Activated CD8-positive, alpha-beta memory T cell treated with anti-CD3 and anti-CD28 coated beads, Interleukin-2, amount 50 U/mL, for 1 hour (primary cell): ENCODE measurements around the gene SIRT3.

ENCODE experiments used
- DNase-seq: peaks from one replicate; pipeline ENCODE4 v3.0.0-alpha.2; 2020; ENCODE audit errors: extremely low read depth

SIRT3 gene

DNA sequence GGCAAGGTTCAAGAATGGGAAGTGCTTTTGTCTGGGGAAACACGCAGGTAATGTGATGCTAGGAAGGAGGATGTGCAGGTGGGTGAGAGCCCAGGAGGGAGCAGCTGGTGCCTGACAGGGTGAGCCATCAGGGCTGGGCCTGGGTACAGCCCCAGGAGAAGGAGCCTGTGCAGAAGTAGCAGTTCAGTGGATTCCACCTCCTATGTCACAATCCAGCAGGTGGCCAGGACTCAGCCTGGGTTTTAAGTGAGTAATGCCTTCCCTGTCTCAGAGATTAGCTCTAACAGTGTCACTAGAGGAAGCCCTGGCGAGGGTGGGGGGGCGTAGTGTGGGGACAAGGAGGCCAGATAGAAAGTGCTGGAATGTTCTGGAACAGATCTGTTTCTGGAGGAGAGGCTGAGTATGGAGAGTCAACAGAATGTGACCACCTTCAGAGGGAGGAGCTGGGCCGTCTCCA is 20.5 kb downstream of the SIRT3 start:
- DNase-seq = no peak

DNA sequence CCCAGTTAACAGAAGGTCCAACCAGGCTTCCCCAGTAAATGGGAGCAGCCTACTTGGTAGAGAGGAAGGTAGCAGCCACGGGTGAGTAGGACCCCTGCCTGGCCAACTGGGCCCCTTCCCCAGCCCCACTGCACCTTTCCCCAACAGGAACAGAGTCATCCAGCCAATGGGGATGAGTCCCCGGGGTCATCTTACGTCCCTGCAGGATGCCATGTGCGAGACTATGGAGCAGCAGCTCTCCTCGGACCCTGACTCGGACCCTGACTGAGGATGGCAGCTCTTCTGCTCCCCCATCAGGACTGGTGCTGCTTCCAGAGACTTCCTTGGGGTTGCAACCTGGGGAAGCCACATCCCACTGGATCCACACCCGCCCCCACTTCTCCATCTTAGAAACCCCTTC is 22.1 kb downstream of the SIRT3 start:
- no peak for DNase-seq

DNA sequence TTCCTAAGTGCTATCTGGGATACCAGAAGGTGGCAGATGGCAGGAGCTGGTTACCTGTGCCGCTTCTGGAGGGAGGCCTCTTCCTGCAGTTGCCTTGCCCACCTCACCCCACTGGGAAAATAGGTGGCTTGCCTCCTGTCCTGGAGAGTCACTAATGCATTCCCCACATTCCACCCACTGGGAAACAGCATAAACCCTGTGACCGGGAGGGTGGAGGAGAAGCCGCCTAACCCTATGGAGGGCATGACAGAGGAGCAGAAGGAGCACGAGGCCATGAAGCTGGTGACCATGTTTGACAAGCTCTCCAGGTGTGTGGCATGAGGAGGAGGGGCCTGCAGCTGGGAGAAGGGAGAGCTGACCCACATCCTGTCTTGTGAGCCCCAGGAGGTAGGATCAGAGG is 23.0 kb downstream of the SIRT3 start:
- DNase-seq = no peak

DNA sequence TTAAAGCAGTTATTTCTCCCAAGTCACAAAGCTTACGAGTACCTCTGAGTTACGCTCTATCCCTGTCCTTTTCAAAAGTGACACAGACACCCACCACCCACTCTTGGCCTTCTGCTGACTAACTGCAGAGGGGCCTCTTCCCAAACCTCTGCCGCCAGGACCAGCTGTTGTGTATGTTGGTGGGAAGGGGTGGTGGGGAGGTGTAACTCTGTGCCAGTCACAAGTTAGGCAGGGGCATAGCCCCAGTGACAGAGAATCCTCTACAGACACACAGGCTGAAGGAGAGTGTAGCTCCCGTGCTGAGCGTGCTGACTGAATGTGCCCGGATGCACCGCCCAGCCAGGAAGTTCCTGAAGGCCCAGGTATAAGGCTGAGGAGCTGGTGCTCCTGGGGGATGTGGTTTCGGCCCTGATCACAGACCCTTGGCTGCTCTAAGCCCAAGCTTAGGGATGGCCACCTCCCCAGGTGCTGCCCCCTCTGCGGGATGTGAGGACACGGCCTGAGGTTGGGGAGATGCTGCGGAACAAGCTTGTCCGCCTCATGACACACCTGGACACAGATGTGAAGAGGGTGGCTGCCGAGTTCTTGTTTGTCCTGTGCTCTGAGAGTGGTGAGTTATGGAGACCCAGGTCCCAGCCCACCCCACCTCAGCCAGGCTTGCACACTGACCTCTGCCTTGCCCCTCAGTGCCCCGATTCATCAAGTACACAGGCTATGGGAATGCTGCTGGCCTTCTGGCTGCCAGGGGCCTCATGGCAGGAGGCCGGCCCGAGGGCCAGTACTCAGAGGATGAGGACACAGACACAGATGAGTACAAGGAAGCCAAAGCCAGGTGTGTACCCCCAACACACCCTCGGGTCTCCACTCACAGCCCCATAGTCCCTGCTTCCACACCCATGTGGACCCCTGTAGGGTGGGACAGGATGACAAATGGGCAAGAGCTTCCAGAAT is 23.7 kb downstream of the SIRT3 start:
- DNase-seq = no peak

DNA sequence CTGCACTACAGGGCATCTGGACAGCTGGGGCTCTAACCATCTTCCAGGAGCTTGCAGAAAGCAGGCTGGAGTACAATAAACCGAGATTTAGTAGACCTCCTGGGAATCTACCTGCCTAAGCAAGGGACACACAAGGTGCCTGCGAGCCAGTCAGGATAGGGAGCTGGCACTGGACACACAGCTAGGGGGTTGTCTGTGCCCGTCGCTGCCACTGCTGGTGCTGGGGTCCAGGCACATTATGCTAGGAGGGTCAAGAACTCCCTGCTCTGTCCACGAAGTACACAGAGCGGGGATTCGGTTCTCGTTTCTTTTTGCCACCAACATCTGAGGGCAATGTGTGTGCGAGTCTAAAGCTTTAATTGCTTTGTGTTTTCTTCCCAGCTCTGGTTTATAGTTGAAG is 24.4 kb downstream of the SIRT3 start:
- no peak for DNase-seq

DNA sequence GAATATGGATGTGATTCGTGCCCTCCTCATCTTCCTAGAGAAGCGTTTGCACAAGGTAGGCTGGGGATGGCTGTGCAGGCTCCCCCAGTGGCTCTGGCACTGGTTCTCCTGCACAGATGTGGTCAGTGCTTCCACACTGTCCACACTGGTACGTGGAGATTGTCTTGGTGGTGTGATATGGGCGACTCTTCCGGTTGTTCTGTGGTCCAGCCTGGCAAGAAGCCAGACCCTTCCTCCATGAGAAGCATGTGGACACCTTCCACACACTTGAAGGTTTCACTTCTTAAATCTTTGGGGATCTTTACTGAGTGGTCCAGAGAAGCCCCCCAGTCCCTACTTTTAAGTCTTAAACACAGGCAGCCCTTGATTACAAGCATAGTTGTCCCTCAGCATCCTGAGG is 24.8 kb downstream of the SIRT3 start:
- DNase-seq = no peak

DNA sequence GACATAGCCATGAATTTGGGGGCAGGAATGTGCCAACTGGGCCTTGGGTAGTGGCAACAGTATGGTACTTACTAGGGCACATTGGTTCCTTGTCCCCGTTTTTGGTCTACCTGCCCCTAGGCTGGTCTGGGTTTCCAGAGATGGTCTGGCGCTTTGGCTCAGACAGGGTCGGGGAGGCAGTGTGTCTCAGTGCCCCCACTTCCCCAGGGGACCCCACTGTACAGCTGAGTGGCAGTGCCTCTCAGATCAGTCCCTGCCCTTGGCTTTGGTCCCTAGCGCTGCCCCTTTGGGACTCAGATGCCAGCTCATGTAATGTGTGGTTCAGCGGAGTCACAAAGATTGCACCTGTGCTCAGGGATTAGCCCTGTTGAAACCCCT is 25.4 kb downstream of the SIRT3 start:
- DNase-seq = no peak

DNA sequence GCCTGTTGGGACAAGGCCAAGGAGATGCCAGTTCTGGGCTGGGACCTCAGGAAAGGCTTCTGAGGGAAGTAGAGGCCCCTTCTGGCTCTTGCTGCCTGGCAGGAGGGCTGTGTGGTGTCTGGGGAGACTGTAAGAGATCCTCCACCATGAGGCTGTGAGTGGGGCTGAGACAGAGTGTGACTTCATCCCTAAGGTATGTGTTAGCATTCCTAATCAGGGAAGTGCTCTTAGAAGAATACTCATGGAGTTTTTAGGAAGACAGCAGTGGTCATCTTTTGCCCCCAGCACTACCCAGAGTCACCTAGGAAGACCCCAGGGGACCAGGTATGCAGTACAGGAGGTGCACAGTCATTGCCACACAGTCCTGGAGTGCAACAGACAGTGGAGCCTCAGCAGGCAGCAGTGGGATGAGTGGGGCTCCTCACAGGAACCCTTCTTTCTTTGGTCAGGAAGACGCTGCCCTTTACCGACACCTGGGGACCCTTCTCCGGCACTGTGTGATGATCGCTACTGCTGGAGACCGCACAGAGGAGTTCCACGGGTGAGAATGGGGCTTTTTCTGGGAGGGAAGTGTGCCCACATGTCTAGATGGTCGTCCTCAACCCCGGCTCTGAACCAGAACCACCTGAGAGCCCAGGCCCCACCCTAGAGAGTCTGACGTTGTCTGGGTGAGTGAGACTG is 25.9 kb downstream of the SIRT3 start:
- no peak for DNase-seq

DNA sequence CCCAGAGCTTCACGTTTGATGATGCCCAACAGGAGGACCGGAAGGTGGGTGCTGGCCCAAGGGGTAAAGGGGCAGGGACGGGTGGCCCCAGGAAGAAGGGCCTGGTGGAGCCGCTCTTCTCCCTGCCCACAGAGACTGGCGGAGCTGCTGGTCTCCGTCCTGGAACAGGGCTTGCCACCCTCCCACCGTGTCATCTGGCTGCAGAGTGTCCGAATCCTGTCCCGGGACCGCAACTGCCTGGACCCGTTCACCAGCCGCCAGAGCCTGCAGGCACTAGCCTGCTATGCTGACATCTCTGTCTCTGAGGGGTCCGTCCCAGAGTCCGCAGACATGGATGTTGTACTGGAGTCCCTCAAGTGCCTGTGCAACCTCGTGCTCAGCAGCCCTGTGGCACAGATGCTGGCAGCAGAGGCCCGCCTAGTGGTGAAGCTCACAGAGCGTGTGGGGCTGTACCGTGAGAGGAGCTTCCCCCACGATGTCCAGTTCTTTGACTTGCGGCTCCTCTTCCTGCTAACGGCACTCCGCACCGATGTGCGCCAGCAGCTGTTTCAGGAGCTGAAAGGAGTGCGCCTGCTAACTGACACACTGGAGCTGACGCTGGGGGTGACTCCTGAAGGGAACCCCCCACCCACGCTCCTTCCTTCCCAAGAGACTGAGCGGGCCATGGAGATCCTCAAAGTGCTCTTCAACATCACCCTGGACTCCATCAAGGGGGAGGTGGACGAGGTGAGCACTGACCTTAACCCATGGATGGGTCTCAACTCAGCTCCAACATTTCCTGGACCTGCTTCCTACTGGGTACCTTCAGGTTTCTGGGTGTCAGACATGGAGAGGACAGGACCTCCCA is 26.6 kb downstream of the SIRT3 start:
- no peak for DNase-seq

DNA sequence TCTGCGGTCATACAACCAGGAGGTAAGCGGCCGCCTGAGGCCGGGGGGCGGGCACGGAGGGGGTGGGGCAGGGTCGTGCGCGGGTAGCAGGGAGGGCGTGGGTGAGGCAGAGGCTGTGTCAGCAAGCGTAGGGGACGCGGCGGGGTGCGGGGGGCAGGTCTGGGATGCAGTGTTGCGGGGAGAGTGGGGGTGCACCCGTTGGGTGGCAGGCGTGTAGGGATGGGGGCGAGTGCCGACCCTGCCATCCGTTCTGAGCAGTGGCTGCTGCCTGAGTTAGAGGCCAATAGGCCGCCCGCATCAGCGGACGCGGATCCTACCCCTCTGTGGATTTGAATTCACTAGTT is 27.3 kb downstream of the SIRT3 start:
- DNase-seq = no peak

DNA sequence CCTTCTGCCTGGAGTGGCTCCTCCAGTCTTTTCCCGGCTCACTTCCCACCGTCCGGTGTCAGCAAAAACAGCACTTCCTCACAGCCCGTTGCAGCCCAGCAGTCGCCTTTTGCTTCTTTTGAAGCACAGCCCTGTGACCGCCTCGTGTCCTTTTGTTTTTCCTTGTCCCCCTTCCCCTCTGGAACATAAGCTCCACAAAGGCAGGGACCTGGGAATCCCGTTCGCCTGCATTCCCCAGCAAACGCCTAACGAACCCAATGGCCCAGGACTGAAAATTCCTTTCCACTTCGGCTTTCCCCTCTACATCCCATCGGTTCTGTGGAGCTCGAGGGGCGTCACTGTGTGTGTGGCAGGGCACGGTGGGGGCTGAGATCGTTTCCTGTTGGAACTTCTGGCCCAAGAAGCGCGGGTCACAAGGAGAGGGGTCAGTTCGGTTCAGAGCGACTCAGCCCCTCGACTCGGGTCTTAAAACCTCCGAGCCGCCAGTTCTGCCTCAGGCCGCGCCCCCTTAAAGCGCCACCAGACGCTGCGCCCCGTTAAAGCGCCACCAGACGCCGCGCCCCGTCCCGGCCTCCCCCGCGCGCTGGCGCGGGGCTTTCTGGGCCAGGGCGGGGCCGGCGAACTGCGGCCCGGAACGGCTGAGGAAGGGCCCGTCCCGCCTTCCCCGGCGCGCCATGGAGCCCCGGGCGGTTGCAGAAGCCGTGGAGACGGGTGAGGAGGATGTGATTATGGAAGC is 27.8 kb downstream of the SIRT3 start:
- peak; percentile 51 for DNase-seq

DNA sequence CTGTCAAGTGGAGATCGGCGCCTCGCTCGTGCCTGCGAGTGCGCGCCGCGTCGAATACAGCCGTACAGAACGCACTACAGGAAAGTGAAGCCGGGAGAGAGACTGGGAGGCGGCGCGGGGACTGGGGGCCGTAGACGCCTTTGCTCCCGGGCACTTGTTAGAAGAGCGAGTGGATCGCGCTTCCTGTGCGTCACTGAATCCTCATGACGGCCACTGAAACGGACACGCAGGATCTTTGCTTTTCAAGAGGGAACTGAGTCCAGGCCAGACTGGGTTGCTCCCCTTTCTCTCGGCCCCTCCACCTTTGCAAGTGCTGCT is 28.3 kb downstream of the SIRT3 start:
- DNase-seq = no peak

DNA sequence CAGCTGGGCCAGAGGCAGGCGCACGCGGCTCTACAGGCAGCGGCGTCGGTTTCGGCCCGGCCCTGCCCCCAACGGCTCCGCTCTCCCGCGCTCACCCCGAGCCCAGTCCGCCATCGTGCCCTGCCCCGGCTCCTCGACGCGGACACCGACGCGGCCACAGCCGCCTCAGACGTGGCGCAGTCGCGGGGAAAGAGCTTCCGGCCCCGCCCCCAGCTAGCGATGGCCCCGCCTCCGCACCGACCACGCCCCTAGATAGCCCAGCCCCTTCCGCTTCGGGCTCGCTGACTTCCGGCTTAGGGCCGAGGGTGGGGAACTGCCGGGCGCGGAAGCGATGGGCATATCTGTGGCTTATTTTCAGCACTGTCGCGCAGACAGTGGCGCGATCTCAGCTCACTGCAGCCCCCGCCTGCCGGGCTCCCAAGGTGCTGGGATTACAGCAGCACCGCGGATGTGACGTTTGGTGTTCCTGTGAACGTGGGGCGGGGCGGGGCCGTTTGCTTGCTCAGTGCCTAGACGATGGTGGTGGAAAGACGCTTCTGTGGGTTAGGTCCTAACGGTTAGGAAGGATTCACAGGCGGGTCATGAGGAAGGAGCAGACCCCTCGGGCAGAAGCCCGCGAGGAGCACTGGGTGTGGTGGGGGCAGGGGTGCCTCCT is 28.8 kb downstream of the SIRT3 start, which contains the start of the genes BET1L and RIC8A:
TSS of gene BET1L (minus strand) at position 192 of the 655 bp plus-strand sequence. CDS start at position 114, 78 bp downstream.
TSS of gene RIC8A (plus strand) at position 501 of the 655 bp plus-strand sequence. CDS start 1,147 bp downstream, outside the sequence.
- peak; percentile 96 for DNase-seq

DNA sequence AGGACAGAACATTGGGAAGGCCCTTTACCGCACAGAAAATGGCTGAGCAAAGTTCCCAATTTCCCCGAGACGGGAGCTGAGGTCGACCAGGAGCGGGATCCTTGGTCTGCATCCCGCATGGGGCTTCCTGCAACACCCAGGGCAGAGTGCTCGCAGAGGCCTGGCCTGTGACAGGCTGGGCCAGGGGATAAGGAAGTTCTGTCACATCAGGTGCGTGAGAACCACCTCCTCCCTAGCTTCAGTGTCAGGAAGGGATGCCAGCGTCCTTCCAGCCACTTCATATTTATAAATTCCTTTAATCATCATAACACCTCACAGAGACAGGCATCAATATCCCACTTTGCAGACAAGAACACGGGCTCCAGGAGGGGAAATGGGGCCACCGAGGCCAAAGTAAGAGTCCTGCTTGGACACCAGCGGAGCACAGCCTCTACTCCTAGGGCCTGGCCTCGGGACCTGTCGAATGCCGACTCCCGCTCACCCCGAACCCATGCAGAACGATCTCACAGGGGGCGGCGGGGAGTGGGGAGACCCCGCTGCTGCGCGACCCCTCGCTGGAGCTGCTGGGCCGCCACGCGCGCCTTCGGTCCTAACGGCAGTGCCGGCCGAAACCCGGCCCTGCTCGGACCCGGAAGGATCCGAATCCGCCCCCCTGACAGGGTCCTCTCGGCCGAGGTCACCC is 29.5 kb downstream of the SIRT3 start:
- no peak for DNase-seq

DNA sequence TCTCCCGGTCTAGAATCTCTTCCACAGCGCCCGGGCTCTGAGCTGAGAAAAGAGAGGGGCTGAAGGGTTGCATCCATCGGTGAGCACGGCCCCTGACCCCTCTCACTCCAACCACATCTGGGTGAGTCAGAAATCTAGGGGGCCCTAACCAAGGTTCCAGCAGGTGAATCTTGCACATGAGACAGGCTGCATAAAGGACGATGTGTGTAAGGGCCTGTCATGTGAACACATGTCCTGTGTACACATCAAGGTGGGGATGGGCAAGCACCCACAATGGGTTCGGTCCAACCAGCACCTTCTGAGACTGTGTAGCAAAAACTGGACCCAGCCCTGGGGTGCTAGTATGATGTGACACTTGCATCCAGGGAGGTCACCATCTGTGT is 30.1 kb downstream of the SIRT3 start:
- no peak for DNase-seq

DNA sequence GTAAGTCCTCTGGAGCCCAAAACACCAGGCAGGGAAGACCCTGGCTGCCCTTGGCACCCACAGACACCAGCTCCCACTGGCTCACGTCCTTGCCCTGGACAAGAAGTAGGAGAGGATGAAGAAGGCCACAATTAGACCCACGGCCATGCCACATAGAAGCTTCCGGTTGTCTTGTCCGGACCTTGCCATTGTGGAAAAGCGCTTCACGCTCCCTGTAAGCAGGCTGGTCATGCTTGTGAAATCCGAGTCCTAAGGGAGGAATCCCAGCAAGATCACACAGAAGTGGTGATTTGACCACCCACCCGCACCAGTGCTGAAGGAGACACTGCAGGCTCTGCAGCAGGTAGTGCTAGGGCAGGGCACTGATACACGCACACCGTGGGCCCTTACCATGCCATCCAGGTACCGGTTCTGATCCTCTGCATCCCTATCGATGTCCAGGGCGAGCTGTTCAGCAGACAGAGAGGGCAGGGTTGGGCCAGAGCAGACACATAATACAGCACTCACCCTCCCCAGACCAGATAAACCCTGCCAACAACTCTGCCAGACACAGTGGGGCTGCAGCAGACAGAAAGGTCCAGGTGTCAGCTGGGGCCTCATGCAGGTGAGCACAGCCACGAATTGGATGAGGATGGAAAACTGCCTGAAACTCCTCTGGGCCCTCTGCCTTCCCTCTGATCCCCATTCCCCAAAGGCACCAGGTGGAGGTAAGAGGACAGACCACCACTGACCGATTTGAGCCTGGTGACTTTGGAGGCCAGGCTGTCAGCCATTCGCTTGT is 30.7 kb downstream of the SIRT3 start:
- DNase-seq = no peak

DNA sequence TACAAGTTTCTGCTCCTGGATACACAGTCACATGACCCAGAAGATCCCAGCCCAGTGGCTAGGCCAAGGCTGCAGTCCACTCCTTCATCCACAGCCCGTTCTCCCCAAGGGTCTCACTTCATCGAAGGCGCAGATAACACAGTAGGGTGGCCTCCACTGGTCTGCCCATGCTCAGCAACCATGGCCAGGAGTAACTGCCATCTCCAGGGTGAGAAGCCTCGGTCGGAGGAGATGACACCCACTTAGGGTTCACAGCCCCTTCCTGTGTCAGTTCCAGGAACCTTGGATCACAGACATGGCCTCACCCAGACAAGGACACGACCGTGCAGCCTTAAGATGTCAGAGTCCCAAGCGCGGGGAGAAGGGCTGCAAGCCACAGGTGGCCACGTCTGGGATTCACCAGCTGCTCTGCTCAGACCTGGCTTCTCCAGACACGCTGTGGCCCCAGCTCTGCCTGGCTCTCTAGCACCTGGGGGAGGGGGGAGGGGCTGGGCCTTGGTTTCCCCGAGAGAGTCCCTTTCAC is 31.5 kb downstream of the SIRT3 start:
- no peak for DNase-seq

DNA sequence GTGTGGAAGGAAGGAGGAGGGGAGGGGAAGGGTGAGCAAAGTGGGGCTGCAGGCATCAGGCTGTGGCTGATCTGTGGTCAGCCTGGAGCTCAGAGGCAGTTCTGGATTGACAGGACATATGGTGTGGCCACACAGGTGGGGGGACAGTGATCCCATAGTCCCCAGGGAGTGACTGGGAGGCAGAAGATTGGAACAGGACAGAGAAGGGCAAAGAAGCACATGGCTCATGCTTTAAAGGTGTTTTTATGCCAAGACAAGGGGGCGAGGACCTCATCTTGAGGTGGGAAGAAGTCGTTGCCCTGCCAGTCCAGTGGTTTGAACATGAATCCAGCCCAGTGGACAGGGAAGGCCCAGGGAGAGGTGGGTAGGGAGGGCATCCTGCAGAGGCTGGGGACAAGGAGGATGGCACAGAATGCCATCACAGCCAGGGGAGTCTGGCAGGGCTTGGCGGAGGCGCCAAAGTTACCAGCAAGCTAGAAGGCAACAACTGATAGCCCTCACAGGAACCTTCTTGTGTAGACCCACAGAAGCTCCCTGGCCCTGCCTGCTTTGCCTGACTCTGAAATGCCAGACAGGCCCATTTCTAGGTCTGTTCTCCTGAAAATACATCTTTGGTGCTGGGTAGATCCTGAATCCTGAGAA is 32.1 kb downstream of the SIRT3 start:
- DNase-seq = no peak
